Measurements from ENCODE around the gene SLC22A5. TPM values are rescaled to one million over a fixed set of nuclear protein-coding genes. Genes with fewer than 3 reads are reported as not detected.

The SLC22A5 gene
- total and polyA plus RNA-seq, 10 of the 15 experiments (the other 5 are each of a cell fraction or from before 2014, with no cell fraction given) = 1.1 to 4.4 (median 2.3) TPM

GRCh38 chr5:132413567-132413966 lies 44.1 kb downstream of the SLC22A5 start (continued):
- TF ChIP-seq ZNF687 (IDR thresholded peaks at IDR 0.05) = 0 out of 2 replicates have a peak, but pooled peaks have one; percentile 20

- Histone ChIP-seq H3K27ac (ENCODE audit: control insufficient read depth, insufficient read depth) (peak overlapping the region; percentile 95), H3K9ac (ENCODE audit: control insufficient read depth, insufficient read depth, low read length) (peak overlapping the region; percentile 96), H3K27me3 (replicated peaks in 1 of 2; ENCODE audit: control insufficient read depth in 2 of 2, insufficient read depth in 2 of 2, low read length in 1 of 2) (no peaks in the 10 kb centered on the region), H3K36me3 (ENCODE audit: control insufficient read depth in 2 of 2, insufficient read depth in 2 of 2, low read length in 1 of 2) (peaks cover 0 to 15% of the 10 kb centered on the region in 2 experiments), H2AFZ (ENCODE audit: control insufficient read depth, low read depth, low read length) (no peak overlapping the region), H3K4me1 (ENCODE audit: control insufficient read depth, insufficient read depth, low read length) (peaks cover 37% of the 10 kb centered on the region), H3K4me2 (ENCODE audit: control insufficient read depth, insufficient read depth) (peak overlapping the region; percentile 93), H3K9me3 (replicated peaks; ENCODE audit: control insufficient read depth, insufficient read depth, low read length) (no peaks in the 10 kb centered on the region), H4K20me1 (ENCODE audit: control insufficient read depth, insufficient read depth) (no peaks in the 10 kb centered on the region), H3K4me3 (peak overlapping the region; percentile 89), H3K79me2 (ENCODE audit: control insufficient read depth, insufficient read depth, low read length) (peaks cover 95% of the 10 kb centered on the region)
- ATAC-seq (peak; percentile 51), FAIRE-seq (peak; percentile 76), DNase-seq (ENCODE audit: low read depth, low spot score) (no peak)
- intact Hi-C loops (cut with micrococcal nuclease; ENCODE audit: unreplicated experiment) = no loop called here
- no TSS peak for BruUV-seq (replicated peaks)
- SMC1A ChIA-PET (ENCODE audit: uncharacterized antibody, unreplicated experiment) = interaction anchor here (0.6 to 6.2 kb wide), 23 partner anchors 9 to 293 kb away, joined by 3 to 98 read pairs (median 8); partner anchors contain the start of gene IRF1
- RAD21 ChIA-PET (ENCODE audit: unreplicated experiment) = interaction anchor here (0.9 to 6.2 kb wide), 22 partner anchors 8 to 249 kb away, joined by 3 to 121 read pairs (median 5); partner anchors contain the start of gene IRF1
- CTCF ChIA-PET = interaction anchor here (0.7 to 4.1 kb wide), 19 partner anchors 10 to 450 kb away, joined by 3 to 37 read pairs (median 5); partner anchors contain the start of gene IRF1
- in situ Hi-C loops (cut with MboI) = no loop called here
- POLR2A ChIA-PET = interaction anchor here (0.6 to 5.8 kb wide), 16 partner anchors 13 to 245 kb away, joined by 3 to 97 read pairs (median 6); partner anchors contain the start of gene IRF1
- WGBS (ENCODE audit: insufficient coverage, insufficient replicate concordance, low lambda C conversion rate, missing lambda C conversion rate) = 1% methylated on average over 5 of the region's 5 CpGs
- TF ChIP-seq CUX1 (IDR thresholded peaks at IDR 0.05; ENCODE audit: insufficient replicate concordance, low read depth, low read length) (peak; percentile 8), LARP7 (IDR thresholded peaks at IDR 0.05) (no peak), BCL11A (IDR thresholded peaks at IDR 0.05; ENCODE audit: low read depth, low read length) (peak; percentile 32; the same call in 1 of the 2 replicates), MYC (IDR thresholded peaks at IDR 0.05; ENCODE audit: insufficient read depth, insufficient read length, insufficient replicate concordance, low read length, severe bottlenecking) (no peak), E2F4 (IDR thresholded peaks at IDR 0.05; ENCODE audit: low read depth, low read length) (no peak), FOXK2 (IDR thresholded peaks at IDR 0.05) (no peak), PBX3 (IDR thresholded peaks at IDR 0.05; ENCODE audit: insufficient replicate concordance, low read depth, low read length) (no peak)
Observed at GRCh38 chr5:132414634-132415378, 45.3 kb downstream of the SLC22A5 start.

Data from GM12878 (cell line).